Natural killer cell treated with Interleukin-12 subunit alpha and Interleukin-12 subunit beta and Interleukin-15 and Interleukin-18, amount 100 ng/mL, for 72 hours (primary cell): ENCODE data around the gene NRG4. TPM values are rescaled to one million over a fixed set of nuclear protein-coding genes. Genes with fewer than 3 reads are reported as not detected.
"Not testable (repeated sequence)": the region's sequence is repeated elsewhere in the genome, so short reads cannot be mapped to it uniquely, and the experiment has no call there.

Experiments used
- ATAC-seq, 2 donors: fragments of 150-1000 bp; cut with Tn5 transposase in 1 of 2; sonication (Bioruptor Pico), chemical (Tn5 transposase) in 1 of 2; 2 replicates each; pipeline ENCODE4 v1.10.0; 2021
- DNase-seq: peaks from one replicate; pipeline ENCODE4 v3.0.0; 2022; ENCODE audit warnings: low spot score
- H3K27ac Mint-ChIP-seq, 2 donors: 1 replicate in 1 of 2; 2 replicates in 1 of 2; pipeline ENCODE4 v1.8.0; 2022; ENCODE audit warnings: mixed read lengths in 2 of 2, mild to moderate bottlenecking in 1 of 2, moderate library complexity in 1 of 2
- H3K27me3 Mint-ChIP-seq, 2 donors: 1 replicate in 1 of 2; 2 replicates in 1 of 2; pipeline ENCODE4 v1.8.0; 2022; ENCODE audit warnings: mixed read lengths in 2 of 2
- H3K36me3 Mint-ChIP-seq: one replicate; pipeline ENCODE4 v1.8.0; 2022; ENCODE audit warnings: mixed read lengths
- H3K4me1 Mint-ChIP-seq, 2 donors: 1 replicate in 1 of 2; 2 replicates in 1 of 2; pipeline ENCODE4 v1.8.0; 2022; ENCODE audit warnings: low read depth in 2 of 2, mixed read lengths in 2 of 2, mild to moderate bottlenecking in 1 of 2
- H3K4me3 Mint-ChIP-seq: one replicate; pipeline ENCODE4 v1.8.0; 2022; ENCODE audit warnings: mixed read lengths
- H3K9me3 Mint-ChIP-seq: 2 replicates; pipeline ENCODE4 v1.8.0; 2022; ENCODE audit warnings: mixed read lengths
- total RNA-seq, 2 donors: library from RNA; stranded (reverse); gene quantifications; one replicate each; pipeline ENCODE4 v1.2.3, GENCODE V29; 2022

The NRG4 gene
- total RNA-seq, 2 donors from 2014 or later: 0.21 TPM; not detected in 1

- Mint-ChIP-seq H3K4me3 (no peak overlapping the region), H3K4me1 (peaks cover 6 to 14% of the 10 kb centered on the region in 2 donors), H3K27ac (no peak overlapping the region), H3K27me3 (peaks cover 5 to 6% of the 10 kb centered on the region in 2 donors), H3K36me3 (no peaks in the 10 kb centered on the region), H3K9me3 (no peaks in the 10 kb centered on the region)
- DNase-seq: no peak
- ATAC-seq: no peak
These were observed 19.8 kb upstream of the NRG4 start for GRCh38 chr15:76032046-76032445.

- Mint-ChIP-seq H3K9me3 (peaks cover 3% of the 10 kb centered on the region), H3K27me3 (peaks cover 4 to 25% of the 10 kb centered on the region in 2 donors), H3K36me3 (peaks cover 17% of the 10 kb centered on the region), H3K4me1 (peaks cover 6 to 11% of the 10 kb centered on the region in 2 donors), H3K4me3 (no peak overlapping the region), H3K27ac (no peak overlapping the region)
- no peak for DNase-seq
- ATAC-seq: no peak
These were observed 12.0 kb upstream of the NRG4 start for GRCh38 chr15:76024021-76024768.

DNA sequence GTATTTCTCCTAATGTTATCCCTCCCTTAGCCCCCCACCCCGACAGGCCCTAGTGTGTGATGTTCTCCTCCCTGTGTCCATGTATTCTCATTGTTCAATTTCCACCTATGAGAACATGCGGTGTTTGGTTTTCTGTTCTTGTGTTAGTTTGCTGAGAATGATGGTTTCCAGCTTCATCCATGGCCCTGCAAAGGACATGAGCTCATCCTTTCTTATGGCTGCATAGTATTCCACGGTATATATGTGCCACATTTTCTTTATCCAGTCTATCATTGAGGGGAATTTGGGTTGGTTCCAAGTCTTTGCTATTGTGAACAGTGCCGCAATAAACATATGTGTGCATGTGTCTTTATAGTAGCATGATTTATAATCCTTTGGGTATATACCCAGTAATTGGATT is 1.2 kb upstream of the NRG4 start:
- Mint-ChIP-seq H3K36me3 (peaks cover 22% of the 10 kb centered on the region), H3K9me3 (peaks cover 11% of the 10 kb centered on the region), H3K27me3 (peaks cover 32 to 62% of the 10 kb centered on the region in 2 donors)
- H3K27ac Mint-ChIP-seq, H3K4me1 Mint-ChIP-seq, DNase-seq, ATAC-seq, H3K4me3 Mint-ChIP-seq: not testable (repeated sequence)

- Mint-ChIP-seq H3K4me1 (peaks cover 13 to 17% of the 10 kb centered on the region in 2 donors), H3K9me3 (no peaks in the 10 kb centered on the region), H3K4me3 (no peak overlapping the region), H3K36me3 (no peaks in the 10 kb centered on the region), H3K27ac (no peak overlapping the region), H3K27me3 (peaks cover 19 to 47% of the 10 kb centered on the region in 2 donors)
- DNase-seq: no peak
- ATAC-seq: no peak
These were observed 1.6 kb downstream of the NRG4 start for GRCh38 chr15:76010613-76011012.

DNA sequence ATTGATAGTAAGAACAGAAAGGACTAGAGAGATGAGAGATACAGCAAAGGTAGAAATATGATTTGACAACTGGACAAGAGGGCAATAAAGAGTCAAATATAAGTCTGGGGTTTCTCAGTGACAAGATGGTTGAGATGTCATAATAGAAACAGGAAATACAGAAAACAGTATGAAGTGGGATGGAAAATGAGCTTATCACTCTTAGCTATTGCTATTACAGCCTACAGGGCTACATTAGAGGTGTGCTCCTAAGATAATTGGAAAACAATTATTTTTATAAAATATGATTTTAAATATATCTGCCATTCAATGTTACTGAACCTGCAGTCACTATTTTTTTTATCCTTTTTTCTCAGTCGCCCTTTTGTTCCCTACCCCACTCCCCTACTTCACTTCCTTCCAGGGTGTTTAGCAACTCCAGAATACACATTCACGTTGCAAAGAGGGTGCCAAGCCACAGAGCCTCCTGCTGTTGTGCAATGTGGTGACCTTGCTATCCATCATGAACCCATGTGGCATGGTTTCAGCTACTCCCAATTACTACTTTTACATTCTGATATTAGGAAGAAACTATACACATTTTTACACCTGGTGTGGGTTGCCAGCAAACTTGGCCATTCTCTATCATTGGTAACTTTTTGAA is 6.0 kb downstream of the NRG4 start:
- H3K4me1 Mint-ChIP-seq: peaks cover 11 to 13% of the 10 kb centered on the region in 2 donors
- H3K4me3 Mint-ChIP-seq: peak overlapping the region; percentile 24
- DNase-seq (no peak), ATAC-seq (peak; percentile 74 to 87)
- no peaks in the 10 kb centered on the region for H3K36me3 Mint-ChIP-seq
- H3K27me3 Mint-ChIP-seq: peaks cover 15 to 40% of the 10 kb centered on the region in 2 donors
- no peaks in the 10 kb centered on the region for H3K9me3 Mint-ChIP-seq
- peak overlapping the region; percentile 10 to 17 for H3K27ac Mint-ChIP-seq

DNA sequence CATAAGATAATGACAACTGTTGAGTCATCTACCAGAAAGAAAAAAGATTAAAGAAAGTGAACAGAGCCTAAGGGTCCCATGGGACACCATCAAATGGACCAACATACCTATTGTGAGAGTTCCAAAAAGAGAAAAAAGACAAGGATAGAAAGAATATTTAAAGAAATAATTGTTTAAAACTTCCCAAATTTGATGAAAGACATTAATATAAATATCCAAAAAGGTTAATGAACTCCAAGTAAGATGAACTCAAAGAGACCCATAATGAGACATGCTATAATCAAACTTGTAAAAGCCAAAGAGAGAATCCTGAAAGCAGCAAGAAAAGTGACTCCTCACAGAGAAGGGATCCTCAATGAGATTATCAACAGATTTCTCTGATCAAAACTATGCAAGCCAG is 8.9 kb downstream of the NRG4 start:
- DNase-seq (no peak), ATAC-seq (no peak)
- Mint-ChIP-seq H3K9me3 (no peaks in the 10 kb centered on the region), H3K27me3 (peaks cover 12 to 32% of the 10 kb centered on the region in 2 donors), H3K4me1 (peaks cover 11 to 13% of the 10 kb centered on the region in 2 donors), H3K27ac (no peak overlapping the region), H3K36me3 (no peaks in the 10 kb centered on the region), H3K4me3 (no peak overlapping the region)

- Mint-ChIP-seq H3K9me3 (no peaks in the 10 kb centered on the region), H3K27ac (no peak overlapping the region), H3K36me3 (peaks cover 8% of the 10 kb centered on the region), H3K4me3 (no peak overlapping the region), H3K27me3 (peaks cover 15 to 38% of the 10 kb centered on the region in 2 donors), H3K4me1 (no peaks in the 10 kb centered on the region)
- no peak for DNase-seq
- ATAC-seq: no peak
These were observed 16.6 kb downstream of the NRG4 start for GRCh38 chr15:75995611-75996010.

- no peaks in the 10 kb centered on the region for H3K4me1 Mint-ChIP-seq
- ATAC-seq (no peak), DNase-seq (no peak)
- H3K9me3 Mint-ChIP-seq: no peaks in the 10 kb centered on the region
- peaks cover 15 to 38% of the 10 kb centered on the region in 2 donors for H3K27me3 Mint-ChIP-seq
- H3K27ac Mint-ChIP-seq: no peak overlapping the region
- peaks cover 8% of the 10 kb centered on the region for H3K36me3 Mint-ChIP-seq
- H3K4me3 Mint-ChIP-seq: no peak overlapping the region
These were observed 18.0 kb downstream of the NRG4 start for GRCh38 chr15:75994220-75994619.

GRCh38 chr15:75992897-75993296 is 19.3 kb downstream of the NRG4 start:
- no peak for ATAC-seq
- Mint-ChIP-seq H3K36me3 (peaks cover 8% of the 10 kb centered on the region), H3K27me3 (peaks cover 15 to 32% of the 10 kb centered on the region in 2 donors), H3K4me1 (peaks cover 0 to 2% of the 10 kb centered on the region in 2 donors), H3K27ac (no peak overlapping the region), H3K4me3 (no peak overlapping the region), H3K9me3 (no peaks in the 10 kb centered on the region)
- DNase-seq: no peak

DNA sequence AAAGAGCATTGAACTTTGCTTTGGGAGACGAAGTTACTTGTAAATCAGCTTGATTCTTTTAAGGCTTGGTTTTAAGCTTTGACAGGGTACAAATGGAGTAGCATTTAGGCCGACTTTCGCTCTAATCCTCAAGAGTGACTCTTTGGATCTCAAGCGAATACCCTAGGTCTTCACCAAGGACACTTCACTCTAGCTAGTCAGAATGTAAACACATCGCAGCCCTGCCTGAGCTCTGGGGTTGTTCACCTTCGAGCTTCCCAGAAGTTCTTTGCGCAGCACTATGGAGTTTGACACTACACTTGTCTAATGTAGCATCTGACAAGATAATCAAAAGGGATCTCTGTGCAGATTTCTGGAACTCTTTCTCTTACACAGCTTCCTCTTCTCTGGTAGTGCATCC is 22.3 kb downstream of the NRG4 start:
- ATAC-seq (no peak), DNase-seq (no peak)
- H3K36me3 Mint-ChIP-seq: peaks cover 8% of the 10 kb centered on the region
- no peak overlapping the region for H3K27ac Mint-ChIP-seq
- no peak overlapping the region for H3K4me3 Mint-ChIP-seq
- H3K9me3 Mint-ChIP-seq: no peaks in the 10 kb centered on the region
- H3K4me1 Mint-ChIP-seq: peaks cover 0 to 2% of the 10 kb centered on the region in 2 donors
- H3K27me3 Mint-ChIP-seq: peaks cover 13 to 22% of the 10 kb centered on the region in 2 donors

DNA sequence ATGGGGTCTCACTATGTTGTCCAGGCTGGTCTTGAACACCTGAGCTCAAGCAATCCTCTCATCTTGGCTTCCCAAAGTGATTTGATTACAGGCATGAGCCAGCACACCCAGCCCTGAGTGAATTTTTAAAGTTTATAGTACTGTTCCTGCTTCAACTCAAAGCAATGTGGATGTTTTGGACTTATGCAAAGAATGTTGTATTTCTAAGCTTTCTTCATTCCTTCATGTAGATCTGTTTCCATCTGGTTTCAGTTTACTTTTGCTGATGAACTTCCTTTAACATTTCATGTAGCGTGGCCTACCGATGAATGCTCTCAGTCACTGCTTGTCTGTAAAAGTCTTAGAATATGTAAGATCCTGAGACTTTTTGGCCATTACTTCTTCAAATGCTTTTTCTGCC is 23.2 kb downstream of the NRG4 start:
- Mint-ChIP-seq H3K4me3 (no peak overlapping the region), H3K9me3 (no peaks in the 10 kb centered on the region), H3K27ac (no peak overlapping the region), H3K36me3 (peaks cover 3% of the 10 kb centered on the region), H3K4me1 (peaks cover 0 to 2% of the 10 kb centered on the region in 2 donors), H3K27me3 (peaks cover 7 to 14% of the 10 kb centered on the region in 2 donors)
- ATAC-seq (no peak), DNase-seq (no peak)

DNA sequence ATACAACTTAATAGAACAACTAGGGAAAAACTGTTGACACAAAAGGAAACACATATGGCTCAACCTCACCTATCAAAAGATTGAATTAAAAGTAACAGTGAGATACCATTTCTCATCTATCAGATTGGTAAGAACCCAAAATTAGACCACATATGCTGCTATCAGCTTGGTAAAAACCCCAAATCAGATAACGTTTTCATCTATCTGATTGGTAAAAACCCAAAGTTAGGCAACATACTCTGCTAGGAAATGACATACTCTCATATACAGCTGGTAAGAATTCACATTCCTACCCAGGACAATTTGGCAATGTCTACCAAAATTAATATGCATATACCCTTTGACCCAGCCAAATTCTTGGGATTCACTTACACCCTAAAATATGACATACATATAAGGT is 26.3 kb downstream of the NRG4 start:
- peaks cover 0 to 2% of the 10 kb centered on the region in 2 donors for H3K4me1 Mint-ChIP-seq
- no peak overlapping the region for H3K27ac Mint-ChIP-seq
- H3K4me3 Mint-ChIP-seq: no peak overlapping the region
- H3K9me3 Mint-ChIP-seq: no peaks in the 10 kb centered on the region
- no peak for DNase-seq
- no peaks in the 10 kb centered on the region for H3K36me3 Mint-ChIP-seq
- peaks cover 0 to 8% of the 10 kb centered on the region in 2 donors for H3K27me3 Mint-ChIP-seq
- no peak for ATAC-seq

DNA sequence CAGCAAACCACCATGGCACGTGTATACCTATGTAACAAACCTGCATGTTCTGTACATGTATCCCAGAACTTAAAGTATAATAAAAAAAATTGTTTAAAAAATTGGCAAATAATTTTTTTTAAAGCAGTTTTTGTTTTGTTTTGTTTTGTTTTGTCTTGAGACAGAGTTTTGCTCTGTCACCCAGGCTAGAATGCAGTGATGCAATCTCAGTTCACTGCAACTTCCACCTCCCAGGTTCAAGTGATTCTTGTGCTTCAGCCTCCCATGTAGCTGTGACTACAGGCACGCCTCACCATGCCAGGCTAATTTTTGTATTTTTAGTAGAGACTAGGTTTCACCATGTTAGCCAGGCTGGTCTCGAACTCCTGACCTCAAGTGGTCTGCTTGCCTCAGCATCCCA is 27.5 kb downstream of the NRG4 start:
- not testable (repeated sequence) for H3K36me3 Mint-ChIP-seq, H3K4me3 Mint-ChIP-seq, DNase-seq, ATAC-seq, H3K4me1 Mint-ChIP-seq, H3K9me3 Mint-ChIP-seq, H3K27ac Mint-ChIP-seq
- H3K27me3 Mint-ChIP-seq: peaks cover 8 to 21% of the 10 kb centered on the region in 2 donors

- no peaks in the 10 kb centered on the region for H3K36me3 Mint-ChIP-seq
- H3K27me3 Mint-ChIP-seq: peaks cover 18 to 38% of the 10 kb centered on the region in 2 donors
- ATAC-seq: no peak
- no peak overlapping the region for H3K4me3 Mint-ChIP-seq
- no peaks in the 10 kb centered on the region for H3K9me3 Mint-ChIP-seq
- no peak overlapping the region for H3K27ac Mint-ChIP-seq
- no peaks in the 10 kb centered on the region for H3K4me1 Mint-ChIP-seq
- DNase-seq: no peak
These were observed 29.8 kb downstream of the NRG4 start for GRCh38 chr15:75982468-75982867.
